ENCODE data around the gene PIK3R1.

PIK3R1 gene

DNA sequence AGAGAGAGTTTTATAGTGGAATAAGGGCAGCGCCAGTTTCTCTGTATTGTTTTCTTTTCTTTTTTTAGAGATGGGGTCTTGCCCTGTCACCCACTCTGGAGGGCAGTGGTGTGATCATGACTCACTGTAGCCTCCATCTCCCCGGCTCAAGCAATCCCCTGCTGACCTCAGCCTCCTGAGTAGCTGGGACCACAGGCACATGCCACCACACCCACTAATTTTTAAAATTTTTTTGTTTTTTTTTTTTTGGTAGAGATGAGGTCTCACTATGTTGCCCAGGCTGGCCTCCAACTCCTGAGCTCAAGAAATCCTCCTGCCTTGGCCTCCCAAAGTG is 119.0 kb downstream of the PIK3R1 start:
- DNase-seq, result no peak

DNA sequence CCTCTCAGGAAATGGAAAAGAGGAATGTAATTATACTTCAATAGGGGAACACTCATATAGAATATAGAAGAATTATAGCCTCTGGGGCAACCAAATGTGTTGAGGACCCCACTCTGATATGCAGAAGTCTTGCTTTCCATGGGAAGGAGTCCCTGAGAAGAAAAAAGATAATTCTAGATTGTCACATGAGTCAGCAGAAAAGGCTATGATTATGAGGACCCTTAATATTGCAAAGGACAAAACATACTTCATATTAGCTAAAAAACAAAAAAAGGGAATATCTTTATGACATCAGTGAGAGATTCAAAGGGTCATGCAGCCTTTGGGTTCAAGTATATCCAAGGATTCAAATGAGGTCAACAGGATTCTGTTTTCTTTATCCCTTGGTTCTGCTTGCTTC is 119.5 kb downstream of the PIK3R1 start:
- DNase-seq, result no peak

DNA sequence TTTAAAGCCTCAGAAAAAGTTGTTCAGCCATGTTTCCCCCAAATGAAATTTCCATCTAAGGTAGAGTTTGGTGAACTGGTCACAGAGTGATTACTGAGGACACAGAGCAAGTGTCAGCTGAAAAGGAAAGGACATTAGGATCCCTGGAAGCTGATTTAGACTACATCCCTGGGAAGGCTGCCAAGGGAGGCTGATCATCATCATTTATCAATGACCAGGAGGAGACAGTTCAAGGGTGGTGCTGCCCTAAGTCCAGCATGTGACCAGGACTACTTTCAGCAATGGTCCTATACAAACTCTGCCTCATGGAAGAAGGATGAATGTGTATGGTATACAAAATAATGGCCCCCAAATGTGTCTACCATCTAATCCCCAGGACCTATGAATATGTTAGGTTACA is 120.6 kb downstream of the PIK3R1 start:
- DNase-seq, result no peak

DNA sequence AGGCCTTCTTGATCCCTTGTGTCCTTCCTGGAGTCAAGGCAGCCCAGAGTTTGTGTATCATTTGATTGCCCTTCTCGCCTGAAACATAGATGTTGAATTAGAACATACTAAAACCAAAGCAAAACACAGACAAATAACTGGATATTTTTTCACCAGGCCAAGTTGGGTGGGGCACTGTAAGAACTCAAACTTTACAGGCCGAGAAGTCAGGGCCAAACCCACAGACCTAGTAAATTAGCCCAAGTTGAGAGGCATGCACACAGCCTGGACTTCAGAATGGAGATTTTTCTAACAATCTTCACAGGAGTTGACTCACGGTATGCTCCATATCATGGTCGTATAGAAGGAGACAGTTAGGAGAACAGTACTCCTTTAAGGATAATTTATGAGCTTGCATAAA is 121.7 kb downstream of the PIK3R1 start:
- no peak for DNase-seq

DNA sequence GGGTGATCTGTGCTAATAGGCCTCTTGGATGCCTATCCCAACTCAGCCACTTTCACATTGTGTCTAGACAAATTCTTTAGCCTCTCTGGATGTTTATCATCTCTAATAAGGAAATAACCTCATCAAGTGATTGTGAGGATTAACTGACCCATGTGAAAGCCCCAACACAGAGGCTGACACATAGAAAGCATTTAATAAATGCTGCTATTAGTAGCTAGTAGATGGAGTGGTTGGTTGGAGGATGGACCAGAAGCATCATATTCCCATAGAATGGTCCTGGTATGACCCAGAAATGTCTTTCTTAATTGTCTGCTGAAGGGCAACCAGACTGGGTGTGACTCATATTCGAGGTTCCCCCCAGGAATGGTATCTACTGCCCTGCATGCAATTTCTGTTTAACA is 124.4 kb downstream of the PIK3R1 start:
- no peak for DNase-seq

DNA sequence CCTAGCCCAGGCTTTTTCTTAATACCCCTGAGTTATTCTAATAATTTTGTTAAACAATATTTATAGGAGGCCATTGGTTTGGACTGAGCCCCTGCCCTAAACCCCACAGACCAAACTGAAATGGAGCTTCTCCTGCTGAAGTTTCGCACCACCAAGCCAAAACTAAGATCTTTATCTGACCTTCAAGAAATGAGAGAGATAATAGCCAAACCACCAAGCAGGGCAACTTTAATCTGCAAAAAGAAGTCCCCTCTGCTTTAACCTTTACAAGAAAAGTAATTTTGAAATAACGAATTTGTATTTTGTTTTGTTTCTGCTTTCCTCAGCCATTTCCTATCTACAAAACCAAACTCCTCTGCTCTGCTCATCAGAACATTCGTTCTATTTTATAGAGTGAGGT is 125.5 kb downstream of the PIK3R1 start:
- no peak for DNase-seq

DNA sequence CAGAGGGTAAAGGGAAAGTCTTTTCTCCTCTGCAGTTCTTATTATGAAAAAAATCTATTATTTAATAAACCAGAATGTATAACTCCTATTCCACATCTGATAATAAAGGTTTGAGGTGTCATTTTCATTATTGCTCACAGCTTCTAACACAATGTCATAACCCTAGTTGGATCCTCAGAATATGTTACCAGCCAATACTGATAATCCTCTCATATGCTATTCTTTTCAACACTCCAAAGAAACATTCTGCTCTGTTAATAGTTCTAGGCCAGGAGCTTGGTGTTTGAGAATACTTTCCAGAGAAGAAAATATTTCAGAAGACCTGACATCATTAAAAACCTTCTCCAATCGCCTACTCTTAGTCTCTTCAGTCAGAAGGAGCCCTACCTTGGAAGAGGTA is 127.1 kb downstream of the PIK3R1 start:
- no peak for DNase-seq

DNA sequence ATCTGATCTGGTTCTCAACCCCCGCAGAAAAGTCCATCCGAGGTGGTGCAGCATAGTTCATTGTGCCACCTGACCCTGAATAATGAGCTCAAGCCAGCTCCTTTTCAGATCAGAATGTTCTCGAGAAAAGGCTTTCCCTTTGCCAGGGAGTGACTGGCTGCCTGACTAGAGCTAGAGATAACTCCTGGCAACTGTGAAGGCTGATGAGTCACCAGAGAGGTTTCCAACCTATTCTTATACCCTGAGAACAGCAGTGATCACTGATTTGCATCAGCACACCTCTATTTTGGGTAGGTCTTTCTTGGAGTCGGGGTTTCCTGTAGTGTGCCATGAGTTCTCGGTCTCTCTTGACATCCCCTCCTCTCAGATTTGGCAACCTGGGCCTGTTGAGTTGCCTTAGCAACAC is 127.9 kb downstream of the PIK3R1 start:
- no peak for DNase-seq

DNA sequence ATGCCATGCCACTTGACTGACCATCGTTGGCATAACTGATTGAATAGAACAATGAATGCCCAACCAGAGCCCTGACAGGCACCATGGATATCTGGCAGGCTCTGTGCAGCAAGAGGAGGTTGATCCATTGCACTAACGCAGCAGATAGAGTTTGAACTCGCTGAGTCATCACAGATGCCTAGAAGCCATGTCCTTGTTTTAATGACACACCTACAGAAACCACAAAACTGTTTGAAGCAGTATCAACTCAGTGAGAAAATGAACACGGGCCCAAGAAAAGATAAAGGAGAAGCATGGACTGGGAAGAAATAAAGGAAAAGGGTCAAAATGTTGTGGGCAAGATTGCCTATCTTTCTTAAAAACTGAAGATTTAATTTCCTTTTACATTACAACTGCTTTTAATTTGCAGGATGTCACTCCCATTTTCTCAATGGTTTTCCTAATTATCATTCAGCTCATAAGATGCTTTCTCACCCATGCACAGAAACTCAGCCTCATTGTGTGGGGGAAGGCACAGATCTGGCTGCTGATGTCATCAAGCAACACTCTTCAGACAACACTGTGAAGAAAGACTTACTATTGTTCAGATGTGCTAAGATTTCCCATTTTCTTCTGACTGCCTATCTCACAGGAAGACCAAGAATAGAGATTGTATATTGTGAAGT is 129.0 kb downstream of the PIK3R1 start:
- no peak for DNase-seq

DNA sequence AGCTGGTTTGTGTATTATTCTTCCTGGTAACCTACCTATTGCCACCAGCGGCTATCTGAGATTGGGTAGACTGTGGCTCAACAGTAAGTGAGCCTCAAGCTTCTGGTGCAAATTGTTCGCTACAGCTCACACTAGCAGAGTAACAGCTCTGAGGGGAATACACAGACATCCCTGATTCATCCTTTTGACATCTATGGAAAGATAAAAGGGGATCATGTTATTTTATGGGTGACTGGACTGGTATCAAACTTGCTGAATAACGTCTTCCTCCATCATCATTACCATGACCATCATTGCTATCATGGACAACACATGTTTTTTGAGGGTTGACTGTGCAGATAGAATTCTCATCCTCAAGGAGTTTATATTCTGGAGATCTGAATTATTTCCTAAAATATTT is 129.6 kb downstream of the PIK3R1 start:
- no peak for DNase-seq

DNA sequence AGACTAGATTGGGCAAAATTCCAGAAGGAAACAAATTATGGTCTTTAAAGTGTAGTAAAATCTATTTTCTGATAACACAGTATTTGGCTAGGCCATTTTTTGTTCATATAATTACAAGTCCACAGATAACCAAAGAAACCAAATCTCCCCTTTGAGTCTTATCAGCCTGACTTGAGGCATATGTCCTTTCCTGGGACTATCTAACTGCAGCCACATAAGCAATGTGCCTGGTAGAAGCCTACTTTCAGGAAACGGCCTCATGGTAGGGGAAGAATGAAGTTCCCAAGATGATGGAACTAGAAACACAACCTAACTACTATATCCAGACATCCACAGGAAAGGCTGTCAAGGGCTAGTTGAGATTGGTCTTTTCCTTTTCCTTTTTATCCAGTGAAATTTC is 130.0 kb downstream of the PIK3R1 start:
- DNase-seq, result no peak

DNA sequence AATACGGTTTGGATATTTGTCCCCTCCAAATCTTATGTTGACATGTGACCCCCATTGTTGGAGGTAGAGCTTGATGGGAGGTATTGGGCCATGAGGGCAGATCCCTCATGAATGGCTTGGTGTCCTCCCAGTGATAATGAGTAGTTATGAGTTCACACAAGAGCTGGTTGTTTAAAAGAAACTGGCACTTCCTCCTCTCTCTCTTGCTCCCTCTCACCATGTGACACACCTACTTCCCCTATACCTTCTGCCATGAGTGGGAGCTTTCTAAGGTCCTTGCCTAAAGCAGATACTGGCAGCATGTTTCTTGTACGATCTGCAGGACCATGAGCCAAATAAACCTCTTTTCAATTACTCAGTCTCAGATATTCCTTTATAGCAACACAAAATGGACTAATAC is 132.0 kb downstream of the PIK3R1 start:
- no peak for DNase-seq

DNA sequence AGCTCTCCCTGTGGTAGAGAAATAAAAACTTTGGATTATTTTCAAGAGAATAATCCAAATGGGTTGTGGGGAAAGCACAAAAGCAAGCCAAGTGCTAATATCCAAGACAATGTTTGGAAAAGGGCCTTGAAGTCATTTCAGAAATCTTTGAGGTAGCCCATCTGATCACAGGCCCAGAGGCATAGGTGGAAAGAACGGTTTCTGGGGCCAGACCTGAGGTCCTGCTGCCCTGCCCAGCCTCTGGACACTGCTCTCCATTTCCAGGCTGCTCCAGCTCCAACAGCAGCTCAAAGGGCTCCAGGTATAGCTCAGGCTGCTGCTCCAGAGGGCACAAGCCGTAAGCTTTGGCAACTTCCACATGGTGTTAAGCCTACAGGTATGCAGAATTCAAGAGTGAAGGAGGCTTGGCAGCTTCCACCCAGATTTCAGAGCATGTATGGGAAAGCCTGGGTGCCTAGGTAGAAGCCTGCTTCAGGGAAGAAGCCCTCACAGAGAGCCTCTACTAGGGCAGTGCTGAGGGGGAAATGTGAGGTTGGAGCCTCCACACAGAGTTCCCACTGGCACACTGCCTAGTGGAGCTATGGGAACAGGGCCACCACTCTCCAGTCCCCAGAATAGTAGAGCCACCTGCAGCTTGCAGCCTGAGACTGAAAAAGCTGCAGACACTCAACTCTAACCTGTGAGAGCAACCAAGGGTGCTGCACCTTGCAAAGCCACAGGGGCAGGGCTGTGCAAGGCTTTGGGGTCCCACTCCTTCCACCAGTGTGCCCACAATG is 133.1 kb downstream of the PIK3R1 start:
- no peak for DNase-seq

DNA sequence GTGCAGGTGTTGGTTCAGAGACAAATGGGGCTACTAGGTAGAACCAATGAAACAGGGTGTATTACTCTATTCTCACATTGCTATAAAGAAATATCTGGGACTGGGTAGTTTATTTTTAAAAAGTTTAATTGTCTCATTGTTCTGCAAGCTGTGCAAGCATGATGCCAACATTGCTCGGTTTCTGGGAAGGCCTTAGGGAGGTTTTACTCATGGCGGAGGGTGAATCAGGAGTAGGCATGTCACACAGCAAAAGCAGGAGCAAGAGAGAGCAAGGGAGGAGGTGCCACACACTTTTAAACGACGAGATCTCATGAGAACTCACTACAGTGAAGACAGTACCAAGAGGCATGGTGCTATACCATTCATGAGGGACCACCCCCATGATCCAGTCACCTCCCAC is 134.6 kb downstream of the PIK3R1 start:
- no peak for DNase-seq

Data from right hindlimb (tissue), 1 donor.